ENCODE measurements around the gene ABCA1. TPM values are rescaled to one million over a fixed set of nuclear protein-coding genes. Genes with fewer than 3 reads are reported as not detected.
A peak's percentile ranks its signal among the peaks of the same experiment; 100 is the strongest.
"Not testable (repeated sequence)": the region's sequence is repeated elsewhere in the genome, so short reads cannot be mapped to it uniquely, and the experiment has no call there.

Gene ABCA1
- total RNA-seq, 2 experiments from 2014 or later, result 4.5 to 5.2 TPM

DNA sequence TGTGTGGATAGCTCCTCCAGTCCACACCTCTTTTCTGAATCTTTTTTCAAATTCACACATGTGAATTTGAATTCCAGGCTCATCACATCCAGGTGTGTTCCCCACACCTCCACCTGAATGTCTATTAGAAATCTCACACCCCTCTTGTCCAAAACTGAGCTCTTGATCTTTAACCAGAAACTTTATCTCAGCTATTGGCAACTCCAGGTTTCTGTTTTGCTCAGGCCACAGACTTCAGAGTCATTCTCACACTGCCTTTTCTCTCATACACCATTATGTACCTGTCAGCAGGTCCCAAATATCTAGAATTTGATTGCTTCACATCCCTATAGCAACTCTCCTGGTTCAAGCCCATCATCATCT is 152.4 kb downstream of the ABCA1 start:
- no peaks in the 10 kb centered on the region for H3K4me1 Mint-ChIP-seq
- H3K4me3 Mint-ChIP-seq, result no peak overlapping the region
- H3K9me3 Mint-ChIP-seq (ENCODE audit: low read depth), result no peaks in the 10 kb centered on the region
- ATAC-seq, result peak; percentile 49
- intact Hi-C loops (cut with DNase I, micrococcal nuclease), result no loop called here
- no peak overlapping the region for H3K27ac Mint-ChIP-seq
- peaks cover 2% of the 10 kb centered on the region for H3K27me3 Mint-ChIP-seq
- ChIA-PET CTCF (no interaction called here), POLR2A (no interaction called here)
- H3K36me3 Mint-ChIP-seq (ENCODE audit: low read depth), result no peaks in the 10 kb centered on the region
- DNase-seq, result no peak

DNA sequence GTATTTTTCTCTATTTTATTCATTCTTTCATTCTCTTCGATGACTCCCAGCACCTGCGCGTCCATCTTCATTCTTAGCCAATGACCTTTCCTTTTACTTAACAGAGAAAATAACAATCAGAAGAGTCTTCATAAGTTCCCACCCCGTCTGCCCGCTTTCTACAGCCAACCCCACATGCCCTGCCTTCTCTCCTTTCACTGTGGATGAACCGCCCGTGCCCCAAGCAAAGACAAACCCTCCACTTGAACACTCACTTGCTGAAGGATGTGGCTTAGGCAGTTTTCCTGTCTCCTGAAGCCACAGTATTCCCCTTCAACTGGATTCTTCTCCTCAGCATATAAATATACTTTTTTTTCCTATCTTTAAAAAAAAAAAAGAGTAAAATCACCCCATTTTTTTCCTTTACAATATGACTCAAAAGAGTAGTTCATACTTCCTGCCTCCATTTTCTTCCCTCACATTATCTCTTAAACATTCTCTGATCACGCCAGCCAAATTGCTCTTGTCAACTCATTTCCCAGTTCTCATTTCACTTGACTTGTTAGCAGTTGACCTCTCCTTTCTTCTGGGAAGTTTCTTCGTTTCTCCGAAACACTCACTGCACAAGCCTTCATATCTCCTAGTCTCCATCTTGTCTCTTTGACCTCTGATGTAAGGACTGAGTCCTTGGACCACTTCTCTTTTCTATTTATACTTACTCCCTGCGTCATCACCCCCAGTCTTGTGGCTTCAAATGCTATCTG is 153.0 kb downstream of the ABCA1 start:
- DNase-seq, result no peak
- Mint-ChIP-seq H3K4me3 (no peak overlapping the region), H3K36me3 (ENCODE audit: low read depth) (no peaks in the 10 kb centered on the region), H3K4me1 (no peaks in the 10 kb centered on the region), H3K9me3 (ENCODE audit: low read depth) (no peaks in the 10 kb centered on the region), H3K27ac (no peak overlapping the region), H3K27me3 (peaks cover 2% of the 10 kb centered on the region)
- ChIA-PET POLR2A (no interaction called here), CTCF (interaction anchor here (1.3 kb wide), 1 partner anchor 12 kb away, joined by 4 read pairs; no protein-coding TSS in a partner anchor)
- ATAC-seq, result peak; percentile 44
- intact Hi-C loops (cut with DNase I, micrococcal nuclease), result no loop called here

DNA sequence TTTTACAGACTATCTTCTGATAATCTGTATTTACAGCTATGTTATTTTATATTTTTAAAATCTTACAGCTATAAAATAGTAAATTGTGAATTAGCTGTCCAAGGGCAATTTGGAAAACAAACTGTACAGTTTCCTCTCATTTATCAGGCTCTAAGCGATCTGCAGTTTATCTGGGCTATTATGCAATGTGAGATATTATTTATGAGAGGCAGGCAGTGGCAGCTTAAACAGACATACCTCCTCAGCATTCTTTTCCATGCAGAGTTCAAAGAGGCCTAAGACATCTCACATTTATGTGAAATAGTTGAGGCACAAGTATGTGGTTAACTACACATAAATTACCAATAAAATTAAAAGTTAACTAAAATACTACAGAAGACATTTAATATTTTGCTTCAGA is 153.8 kb downstream of the ABCA1 start:
- Mint-ChIP-seq H3K9me3 (ENCODE audit: low read depth) (no peaks in the 10 kb centered on the region), H3K27ac (no peak overlapping the region), H3K4me1 (no peaks in the 10 kb centered on the region), H3K4me3 (no peak overlapping the region), H3K36me3 (ENCODE audit: low read depth) (no peaks in the 10 kb centered on the region), H3K27me3 (peaks cover 2% of the 10 kb centered on the region)
- no peak for ATAC-seq
- ChIA-PET CTCF (interaction anchor here (1.3 kb wide), 1 partner anchor 11 kb away, joined by 4 read pairs; no protein-coding TSS in a partner anchor), POLR2A (no interaction called here)
- no peak for DNase-seq
- intact Hi-C loops (cut with DNase I, micrococcal nuclease), result no loop called here

DNA sequence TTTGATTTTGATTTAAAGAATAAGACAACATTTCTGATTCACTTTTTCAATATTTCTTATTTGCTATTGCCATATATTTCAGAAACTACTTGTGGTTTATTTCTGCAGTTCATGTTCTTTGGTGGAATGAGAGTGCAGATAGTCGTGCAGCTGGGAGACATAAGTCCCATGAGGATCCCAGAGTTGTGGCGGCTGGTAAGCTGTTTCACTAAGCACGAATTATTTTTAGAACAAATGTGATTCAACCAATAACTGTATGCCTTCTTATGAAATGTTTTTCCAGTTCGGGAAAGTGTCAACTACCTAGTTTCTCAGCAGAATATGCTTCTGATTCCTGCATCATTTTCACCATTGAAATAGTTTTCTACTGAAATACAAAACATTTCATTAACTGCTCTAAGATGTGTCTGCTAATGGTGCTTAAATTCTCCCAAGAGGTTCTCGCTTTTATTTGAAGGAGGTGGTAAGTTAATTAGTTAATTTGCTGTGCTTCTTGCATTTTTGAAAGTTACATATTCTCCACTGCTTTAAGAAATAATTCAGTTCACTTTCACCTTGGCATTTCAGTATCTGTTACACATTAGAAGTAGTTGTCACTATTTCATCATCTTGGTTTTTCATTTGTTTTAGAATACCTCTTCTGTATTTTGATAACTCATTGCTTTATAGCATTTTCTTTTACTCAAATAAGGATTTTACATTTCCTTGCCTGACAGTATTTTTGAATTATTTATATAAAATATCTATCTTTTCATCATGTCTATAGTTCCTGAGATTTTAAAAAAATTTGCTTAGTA is 155.0 kb downstream of the ABCA1 start:
- no peaks in the 10 kb centered on the region for H3K4me1 Mint-ChIP-seq
- H3K36me3 Mint-ChIP-seq (ENCODE audit: low read depth), result no peaks in the 10 kb centered on the region
- CTCF ChIA-PET, result no interaction called here
- peaks cover 2% of the 10 kb centered on the region for H3K27me3 Mint-ChIP-seq
- intact Hi-C loops (cut with DNase I, micrococcal nuclease), result no loop called here
- no peaks in the 10 kb centered on the region for H3K9me3 Mint-ChIP-seq (ENCODE audit: low read depth)
- no peak overlapping the region for H3K27ac Mint-ChIP-seq
- no peak overlapping the region for H3K4me3 Mint-ChIP-seq
- POLR2A ChIA-PET, result no interaction called here
- no peak for DNase-seq
- ATAC-seq, result no peak

DNA sequence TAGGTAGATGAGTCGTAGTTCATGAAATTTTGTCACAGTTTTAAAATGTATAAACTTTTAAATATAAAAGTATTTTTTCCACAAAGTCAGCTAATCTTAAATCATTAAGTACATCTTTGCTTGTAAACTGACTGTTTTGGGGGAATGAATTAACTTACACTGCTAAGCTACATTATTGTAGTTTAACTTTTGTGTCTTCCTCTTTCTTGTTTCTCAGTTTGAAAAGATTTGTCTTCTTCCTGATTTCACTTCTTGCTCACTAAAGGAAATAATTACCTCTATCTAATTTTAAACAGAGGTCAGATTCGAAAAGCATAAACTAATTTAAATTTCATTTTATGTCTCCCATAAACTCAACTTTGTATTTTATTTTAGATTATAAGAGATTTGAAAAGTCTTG is 158.3 kb downstream of the ABCA1 start:
- no peak for DNase-seq
- intact Hi-C loops (cut with DNase I, micrococcal nuclease), result no loop called here
- CTCF ChIA-PET, result interaction anchor here (0.9 to 1.2 kb wide), 2 partner anchors 22 to 24 kb away, joined by 3 read pairs; no protein-coding TSS in a partner anchor
- Mint-ChIP-seq H3K4me1 (no peaks in the 10 kb centered on the region), H3K27ac (no peak overlapping the region), H3K9me3 (ENCODE audit: low read depth) (no peaks in the 10 kb centered on the region), H3K4me3 (no peak overlapping the region), H3K36me3 (ENCODE audit: low read depth) (no peaks in the 10 kb centered on the region), H3K27me3 (peaks cover 4% of the 10 kb centered on the region)
- POLR2A ChIA-PET, result no interaction called here
- ATAC-seq, result no peak

DNA sequence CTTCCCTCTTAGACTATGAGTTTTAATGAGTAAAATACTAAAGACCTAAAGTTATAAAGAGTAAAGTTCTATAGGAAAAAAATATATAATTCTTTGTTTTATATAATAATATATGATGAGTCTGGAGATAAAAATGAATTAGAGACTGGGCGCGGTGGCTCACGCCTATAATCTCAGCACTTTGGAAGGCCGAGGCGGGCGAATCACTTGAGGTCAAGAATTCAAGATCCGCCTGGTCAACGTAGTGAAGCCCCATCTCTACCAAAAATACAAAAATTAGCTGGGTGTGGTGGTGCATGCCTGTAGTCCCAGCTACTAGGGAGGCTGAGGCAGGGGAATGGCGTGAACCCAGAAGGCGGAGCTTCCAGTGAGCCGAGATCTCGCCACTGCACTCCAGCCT is 158.9 kb downstream of the ABCA1 start:
- DNase-seq; H3K27me3 Mint-ChIP-seq; ATAC-seq; intact Hi-C loops (cut with DNase I, micrococcal nuclease); H3K4me1 Mint-ChIP-seq; H3K9me3 Mint-ChIP-seq (ENCODE audit: low read depth); H3K36me3 Mint-ChIP-seq (ENCODE audit: low read depth); H3K27ac Mint-ChIP-seq; H3K4me3 Mint-ChIP-seq; POLR2A ChIA-PET: not testable (repeated sequence)
- CTCF ChIA-PET, result interaction anchor here (0.9 kb wide), 1 partner anchor 21 kb away, joined by 3 read pairs; no protein-coding TSS in a partner anchor

DNA sequence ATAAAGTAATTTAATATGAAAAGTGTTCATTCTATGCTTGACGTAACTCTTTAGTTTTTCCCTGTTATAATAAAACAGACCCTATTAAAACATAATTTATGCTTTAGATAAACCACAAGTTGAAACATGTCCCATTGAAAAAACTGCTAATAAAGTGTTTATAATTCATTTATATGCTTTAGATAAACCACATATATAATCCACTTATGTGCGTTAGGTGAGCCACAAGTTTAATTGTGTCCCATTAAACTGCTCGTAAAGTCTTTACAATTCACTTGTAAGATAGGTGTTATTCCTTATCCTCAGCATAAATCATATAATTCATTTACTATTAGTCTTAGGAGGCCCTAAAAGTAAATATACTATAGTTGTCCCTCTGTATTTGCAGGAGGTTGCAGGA is 160.4 kb downstream of the ABCA1 start:
- Mint-ChIP-seq H3K4me1 (peaks cover 4% of the 10 kb centered on the region), H3K4me3 (no peak overlapping the region), H3K9me3 (ENCODE audit: low read depth) (no peaks in the 10 kb centered on the region), H3K27me3 (peaks cover 4% of the 10 kb centered on the region), H3K36me3 (ENCODE audit: low read depth) (no peaks in the 10 kb centered on the region), H3K27ac (no peak overlapping the region)
- no peak for DNase-seq
- intact Hi-C loops (cut with DNase I, micrococcal nuclease), result no loop called here
- ChIA-PET POLR2A (no interaction called here), CTCF (interaction anchor here (0.9 kb wide), 1 partner anchor 13 kb away, joined by 3 read pairs; no protein-coding TSS in a partner anchor)
- ATAC-seq, result no peak

DNA sequence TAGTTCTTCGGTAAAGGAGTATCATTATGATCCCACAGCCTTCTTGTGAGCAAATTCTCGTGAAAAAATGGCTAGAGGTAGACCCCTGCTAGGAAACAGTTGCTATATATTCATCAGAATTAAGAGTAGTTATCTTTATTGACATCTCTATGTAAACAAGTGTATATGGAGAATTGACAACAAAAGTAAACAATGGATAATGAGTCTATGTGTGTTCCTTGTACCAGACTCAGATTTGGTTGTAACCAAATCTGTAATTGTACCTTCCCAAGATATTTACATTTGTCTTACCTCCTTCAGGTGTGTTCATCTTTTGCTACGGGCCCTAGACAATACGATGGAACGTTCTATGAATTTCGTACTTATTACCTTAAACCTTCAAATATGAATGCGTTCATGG is 161.9 kb downstream of the ABCA1 start:
- H3K9me3 Mint-ChIP-seq (ENCODE audit: low read depth), result no peaks in the 10 kb centered on the region
- no peaks in the 10 kb centered on the region for H3K36me3 Mint-ChIP-seq (ENCODE audit: low read depth)
- ATAC-seq (no peak), DNase-seq (no peak)
- no peak overlapping the region for H3K4me3 Mint-ChIP-seq
- no peak overlapping the region for H3K27ac Mint-ChIP-seq
- ChIA-PET POLR2A (no interaction called here), CTCF (no interaction called here)
- intact Hi-C loops (cut with DNase I, micrococcal nuclease), result no loop called here
- peaks cover 4% of the 10 kb centered on the region for H3K4me1 Mint-ChIP-seq
- peaks cover 2% of the 10 kb centered on the region for H3K27me3 Mint-ChIP-seq

DNA sequence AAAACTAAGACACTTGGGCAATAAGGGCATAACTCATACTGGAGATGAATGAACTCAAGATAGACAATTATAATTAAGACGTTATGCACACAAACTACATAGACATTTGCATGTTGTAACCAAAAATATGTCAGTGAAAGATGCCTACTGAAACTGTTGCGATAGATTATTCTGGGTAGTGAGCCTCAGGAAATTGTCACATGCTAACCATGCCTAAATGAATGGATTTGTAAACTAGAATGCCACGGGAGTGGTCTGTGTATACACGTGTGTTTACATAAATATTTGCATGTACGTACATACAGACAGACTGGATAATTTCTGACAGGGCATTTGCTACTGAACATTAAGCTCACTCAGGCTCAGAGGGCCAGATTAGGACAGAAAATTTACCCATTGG is 162.8 kb downstream of the ABCA1 start:
- H3K4me3 Mint-ChIP-seq, result peak overlapping the region; percentile 87

DNA sequence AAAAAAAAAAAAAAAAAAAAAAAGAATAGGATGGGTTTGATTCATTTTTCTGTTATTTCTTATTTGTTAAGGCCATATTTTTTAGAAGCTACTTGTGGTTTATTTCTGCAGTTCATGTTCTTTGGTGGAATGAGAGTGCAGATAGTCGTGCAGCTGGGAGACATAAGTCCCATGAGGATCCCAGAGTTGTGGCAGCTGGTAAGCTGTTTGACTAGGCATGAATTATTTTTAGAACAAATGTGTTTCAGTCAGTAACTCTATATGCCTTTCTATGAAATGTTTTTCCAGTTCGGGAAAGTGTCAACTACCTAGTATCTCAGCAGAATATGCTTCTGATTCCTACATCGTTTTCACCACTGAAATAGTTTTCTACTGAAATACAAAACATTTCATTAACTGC is 169.0 kb downstream of the ABCA1 start:
- Mint-ChIP-seq H3K27ac (no peak overlapping the region), H3K9me3 (ENCODE audit: low read depth) (no peaks in the 10 kb centered on the region), H3K27me3 (no peaks in the 10 kb centered on the region), H3K36me3 (ENCODE audit: low read depth) (peaks cover 1% of the 10 kb centered on the region), H3K4me3 (no peak overlapping the region), H3K4me1 (peaks cover 4% of the 10 kb centered on the region)
- POLR2A ChIA-PET, result no interaction called here
- CTCF ChIA-PET, result no interaction called here
- ATAC-seq (no peak), DNase-seq (no peak)
- intact Hi-C loops (cut with DNase I, micrococcal nuclease), result no loop called here

More for the DNA sequence above, 162.8 kb downstream of the ABCA1 start:
- Mint-ChIP-seq H3K27me3 (peaks cover 2% of the 10 kb centered on the region), H3K9me3 (ENCODE audit: low read depth) (no peaks in the 10 kb centered on the region), H3K27ac (no peak overlapping the region), H3K4me1 (peaks cover 4% of the 10 kb centered on the region), H3K36me3 (ENCODE audit: low read depth) (no peaks in the 10 kb centered on the region)
- CTCF ChIA-PET, result interaction anchor here (0.6 to 0.8 kb wide), 2 partner anchors 90 to 1019 kb away, joined by 3 to 4 read pairs; no protein-coding TSS in a partner anchor
- intact Hi-C loops (cut with DNase I, micrococcal nuclease), result no loop called here
- DNase-seq (no peak), ATAC-seq (no peak)
- POLR2A ChIA-PET, result no interaction called here

DNA sequence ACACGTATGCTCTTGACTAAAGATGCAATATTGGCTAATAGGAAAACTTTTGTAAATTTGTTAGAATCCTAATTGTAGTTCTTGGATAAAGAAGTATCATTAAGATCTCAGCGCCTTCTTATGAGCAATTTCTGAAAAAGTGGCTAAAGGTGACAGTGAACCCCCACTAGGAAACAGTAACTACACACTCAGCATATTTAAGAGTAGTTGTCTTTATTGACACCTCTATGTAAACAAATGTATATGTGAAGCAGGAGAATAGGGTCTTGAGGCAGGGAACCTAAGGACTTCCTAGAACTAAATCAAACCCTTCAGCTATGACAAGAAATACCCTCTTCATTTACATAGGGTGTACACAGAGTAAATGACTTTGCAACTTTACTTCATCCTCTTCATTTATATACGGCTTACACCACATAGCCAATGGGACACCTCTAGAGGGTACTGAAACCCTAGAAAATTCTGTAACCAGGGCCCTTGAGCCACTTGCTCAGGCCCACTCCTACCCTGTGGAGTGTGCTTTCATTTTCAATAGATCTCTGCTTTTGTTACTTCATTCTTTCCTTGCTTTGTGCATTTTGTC is 177.7 kb downstream of the ABCA1 start:
- ATAC-seq (no peak), DNase-seq (no peak)
- no peak overlapping the region for H3K4me3 Mint-ChIP-seq
- POLR2A ChIA-PET, result no interaction called here
- H3K36me3 Mint-ChIP-seq (ENCODE audit: low read depth), result peaks cover 13% of the 10 kb centered on the region
- CTCF ChIA-PET, result no interaction called here
- H3K27ac Mint-ChIP-seq, result no peak overlapping the region
- intact Hi-C loops (cut with DNase I, micrococcal nuclease), result no loop called here
- peaks cover 16% of the 10 kb centered on the region for H3K4me1 Mint-ChIP-seq
- no peaks in the 10 kb centered on the region for H3K27me3 Mint-ChIP-seq
- no peaks in the 10 kb centered on the region for H3K9me3 Mint-ChIP-seq (ENCODE audit: low read depth)
